DMS153 treated with DMSO at 0.1 percent for 48 hours (cell line): ENCODE measurements around the gene CCDC33.

Experiments
- DNase-seq: peaks from one replicate; lab custom pipeline; 2025; ENCODE audit not compliant: unreplicated experiment; lab: John Stamatoyannopoulos, UW

Gene CCDC33

DNA sequence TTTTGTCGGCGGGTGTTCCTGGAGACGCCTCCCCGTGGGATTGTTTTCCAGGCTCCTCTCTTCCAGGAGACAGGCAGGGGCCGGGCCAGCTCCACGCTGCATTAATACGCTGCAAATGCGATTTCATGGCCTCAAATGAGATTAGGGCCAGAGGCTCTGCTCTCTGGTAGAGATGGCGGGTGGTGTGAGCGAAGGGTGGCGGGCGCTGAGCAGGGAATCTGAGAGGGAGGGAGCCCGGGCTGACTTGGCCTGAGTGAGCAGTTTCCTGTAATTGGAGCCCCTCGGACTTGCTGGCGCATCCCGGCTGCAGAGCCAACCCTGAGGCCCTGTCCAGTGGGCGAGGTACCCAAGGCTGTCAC, 7.4 kb upstream of the CCDC33 start:
- DNase-seq: no peak

DNA sequence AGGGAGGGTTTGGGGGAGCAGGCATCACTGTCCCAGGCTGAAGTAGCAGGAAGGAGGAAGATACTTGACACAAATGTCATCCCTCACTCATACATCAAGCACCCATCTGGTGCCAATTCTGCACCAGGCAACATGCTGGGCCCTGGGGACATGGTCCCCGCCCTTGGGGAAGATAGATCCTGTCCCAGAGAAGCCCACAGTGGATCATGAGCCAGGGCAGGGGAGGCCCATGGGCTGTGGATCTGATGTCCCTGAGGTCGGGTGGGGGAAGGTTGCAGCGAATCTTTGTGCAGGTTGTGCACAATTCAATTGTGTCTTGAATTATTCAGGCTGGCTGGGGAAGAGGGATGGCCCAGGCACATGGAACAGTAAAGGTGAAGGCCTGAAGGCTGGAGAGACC, 6.4 kb upstream of the CCDC33 start:
- DNase-seq: no peak

DNA sequence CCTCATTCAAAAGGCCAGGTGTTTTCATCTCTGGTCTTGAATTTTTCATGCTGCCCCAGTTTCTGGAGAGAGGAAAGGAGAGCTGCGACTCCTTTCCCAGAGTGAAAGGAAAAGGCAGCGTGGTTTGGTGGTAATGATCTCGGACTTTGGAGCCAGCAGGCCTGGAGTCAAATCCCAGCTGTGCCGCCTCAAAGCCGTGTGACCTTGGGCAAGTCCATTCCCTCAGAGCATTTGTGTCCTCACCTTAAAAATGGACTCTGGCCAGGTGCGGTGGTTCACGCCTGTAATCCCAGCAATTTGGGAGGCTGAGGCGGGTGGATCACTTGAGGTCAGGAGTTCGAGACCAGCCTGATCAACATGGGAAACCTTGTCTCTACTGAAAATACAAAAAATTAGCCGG, 4.7 kb upstream of the CCDC33 start:
- no peak for DNase-seq

- no peak for DNase-seq
Observed at GRCh38 chr15:74233373-74233772, 2.8 kb upstream of the CCDC33 start.

GRCh38 chr15:74233851-74234597, 2.1 kb upstream of the CCDC33 start:
- no peak for DNase-seq

GRCh38 chr15:74234598-74234875, 1.6 kb upstream of the CCDC33 start:
- DNase-seq: no peak

DNA sequence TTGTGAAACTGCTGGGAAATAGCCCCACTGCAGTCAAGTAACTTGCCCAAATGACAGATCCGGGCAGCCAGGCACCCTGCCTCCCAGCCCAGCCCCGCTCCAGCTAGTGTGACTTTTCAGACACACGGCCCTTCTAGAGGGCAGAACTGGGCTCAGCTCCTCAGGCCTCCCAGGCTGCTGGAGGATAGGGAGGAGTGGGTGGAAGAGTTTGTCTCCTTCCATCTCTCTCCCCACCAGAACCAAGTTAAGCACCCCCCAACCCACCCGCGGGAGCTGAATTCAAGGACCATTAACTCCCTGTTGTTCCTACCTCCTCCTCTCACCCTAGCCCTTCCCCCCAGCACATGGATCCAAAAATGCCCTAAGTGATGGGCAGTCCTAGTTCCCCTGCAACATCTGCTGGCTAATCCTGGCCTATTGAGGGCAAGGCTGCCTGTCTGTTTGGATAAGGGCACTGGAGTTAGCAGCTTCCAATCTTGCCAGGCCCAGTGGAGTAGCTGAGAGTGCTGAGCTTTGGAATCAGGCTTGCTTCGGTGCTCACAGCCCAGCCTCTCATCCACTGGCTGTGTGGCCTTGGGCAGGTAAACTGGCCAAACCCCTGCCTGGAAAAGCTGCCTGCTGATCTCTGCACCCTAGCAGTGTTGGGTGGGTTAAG, 3.1 kb downstream of the CCDC33 start:
- no peak for DNase-seq

DNA sequence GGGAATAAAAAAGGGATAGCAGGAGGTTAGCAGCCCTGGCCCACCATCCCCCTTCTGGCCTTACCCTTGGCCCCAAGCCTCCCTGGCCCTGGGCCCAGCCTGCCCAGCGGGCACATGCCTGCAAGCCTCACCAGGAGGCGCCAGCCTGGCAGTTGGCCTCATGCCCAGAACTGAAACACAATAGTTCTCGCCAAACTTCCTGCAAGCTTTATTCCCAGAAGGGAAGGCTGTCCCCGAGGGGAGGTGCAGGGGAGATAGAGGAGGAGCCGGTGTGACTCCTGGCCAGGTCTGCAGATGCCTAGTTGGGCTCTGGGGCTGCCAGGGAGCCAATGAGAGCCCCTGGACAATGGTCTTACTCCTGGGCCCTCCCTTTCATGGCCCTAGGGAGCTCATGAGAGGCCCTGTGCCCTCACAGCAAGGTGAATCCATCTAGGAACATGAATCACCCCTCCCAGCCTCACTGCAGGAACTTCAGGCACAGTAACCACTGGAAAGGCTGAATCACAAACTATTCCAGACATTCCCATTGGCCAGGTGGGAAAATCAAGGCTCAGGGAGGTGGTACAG, 4.0 kb downstream of the CCDC33 start:
- DNase-seq: peak; percentile 84

GRCh38 chr15:74240897-74241614, 4.9 kb downstream of the CCDC33 start:
- no peak for DNase-seq

- DNase-seq: no peak
Observed at GRCh38 chr15:74242441-74243185, 6.5 kb downstream of the CCDC33 start.

DNA sequence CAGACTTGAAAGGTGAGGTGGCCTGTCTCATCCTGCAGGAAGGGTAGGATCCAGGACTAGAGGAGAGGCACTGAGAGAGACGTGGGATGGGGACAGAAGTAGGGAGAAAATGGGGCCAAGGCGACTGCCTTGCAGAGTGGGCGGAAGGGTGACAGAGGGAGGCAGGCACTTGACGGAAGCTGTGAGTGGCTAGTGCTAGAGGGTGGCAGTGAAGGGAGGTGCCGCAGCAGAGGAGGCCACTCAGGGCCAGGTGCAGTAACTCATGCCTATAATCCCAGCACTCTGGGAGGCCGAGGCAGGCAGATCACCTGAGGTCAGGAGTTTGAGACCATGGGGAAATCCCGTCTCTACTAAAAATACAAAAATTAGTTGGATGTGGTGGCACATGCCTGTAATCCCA, 7.3 kb downstream of the CCDC33 start:
- DNase-seq: no peak

- no peak for DNase-seq
Observed at GRCh38 chr15:74244822-74245341, 8.8 kb downstream of the CCDC33 start.

DNA sequence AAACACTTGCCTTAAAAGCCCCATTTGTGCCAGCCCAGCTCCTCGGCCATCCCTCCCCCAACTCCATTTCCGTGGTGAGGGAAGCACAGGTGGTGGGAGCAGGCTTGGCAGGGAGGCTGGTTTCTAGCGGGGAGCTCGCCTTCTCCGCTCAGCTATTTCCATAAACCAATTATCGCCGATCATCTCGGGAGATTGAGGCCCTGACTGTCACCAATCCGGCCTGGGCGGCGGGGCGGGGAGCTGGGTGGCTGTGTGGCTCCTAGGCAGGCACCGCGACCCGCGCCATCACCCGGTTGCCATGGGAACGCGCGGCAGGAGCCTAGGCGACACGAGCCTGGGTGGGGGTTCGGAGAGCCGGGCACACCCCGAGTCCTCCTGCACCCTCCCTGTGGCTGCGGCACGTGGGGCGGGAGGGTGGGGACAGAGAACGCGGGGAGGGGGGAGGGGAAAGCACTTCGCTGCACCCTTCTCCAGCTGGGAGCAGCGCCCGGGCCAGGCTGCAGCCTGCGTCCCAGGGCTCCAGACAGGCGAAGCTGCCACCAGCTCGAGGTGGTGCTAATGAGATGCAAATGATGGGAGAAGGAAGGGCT, 9.3 kb downstream of the CCDC33 start:
- DNase-seq: peak; percentile 54

DNA sequence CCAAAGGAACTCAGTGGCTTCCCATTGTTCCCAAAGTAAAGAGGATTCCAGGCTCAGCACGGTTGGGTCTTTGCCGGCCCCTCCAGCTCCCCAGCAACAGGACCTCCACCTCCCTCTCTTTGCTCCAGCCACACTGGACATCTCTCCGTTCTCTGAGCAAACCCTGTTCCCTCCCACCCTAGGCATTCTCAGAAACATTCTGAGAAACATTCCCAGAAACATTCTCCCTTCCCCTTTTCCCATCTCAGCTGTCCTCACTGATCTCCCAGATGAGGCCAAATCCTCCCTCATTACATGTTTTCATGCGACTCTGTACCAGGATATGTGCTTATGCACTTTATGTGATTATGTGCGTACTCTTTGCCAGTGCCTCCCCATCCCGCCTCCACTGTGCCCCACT, 14.1 kb downstream of the CCDC33 start:
- DNase-seq: no peak

GRCh38 chr15:74251131-74251811, 15.1 kb downstream of the CCDC33 start:
- no peak for DNase-seq

- DNase-seq: no peak
Observed at GRCh38 chr15:74252291-74252690, 16.2 kb downstream of the CCDC33 start.

GRCh38 chr15:74252721-74253120, 16.6 kb downstream of the CCDC33 start:
- no peak for DNase-seq

GRCh38 chr15:74253211-74253921, 17.2 kb downstream of the CCDC33 start:
- DNase-seq: no peak

DNA sequence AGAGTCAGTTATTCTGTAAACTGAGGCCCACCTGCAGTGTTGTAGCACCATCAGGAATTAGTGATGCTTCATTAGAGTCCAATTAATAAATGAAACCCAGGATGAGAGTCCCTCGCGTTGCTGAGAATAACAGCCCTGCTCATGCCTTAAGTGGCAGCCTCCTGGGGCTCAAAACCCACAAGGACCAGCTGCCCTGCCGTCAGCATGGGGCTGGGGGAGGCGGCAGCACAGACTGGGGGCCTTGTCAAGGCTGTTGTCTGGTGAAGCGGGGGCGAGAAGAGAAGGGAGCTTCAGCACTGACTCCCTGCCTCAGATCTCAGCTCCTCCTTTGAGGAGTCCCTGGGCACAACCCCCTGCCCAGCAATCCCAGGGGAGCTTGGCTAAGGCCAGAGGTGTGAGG, 21.0 kb downstream of the CCDC33 start:
- DNase-seq: no peak

DNA sequence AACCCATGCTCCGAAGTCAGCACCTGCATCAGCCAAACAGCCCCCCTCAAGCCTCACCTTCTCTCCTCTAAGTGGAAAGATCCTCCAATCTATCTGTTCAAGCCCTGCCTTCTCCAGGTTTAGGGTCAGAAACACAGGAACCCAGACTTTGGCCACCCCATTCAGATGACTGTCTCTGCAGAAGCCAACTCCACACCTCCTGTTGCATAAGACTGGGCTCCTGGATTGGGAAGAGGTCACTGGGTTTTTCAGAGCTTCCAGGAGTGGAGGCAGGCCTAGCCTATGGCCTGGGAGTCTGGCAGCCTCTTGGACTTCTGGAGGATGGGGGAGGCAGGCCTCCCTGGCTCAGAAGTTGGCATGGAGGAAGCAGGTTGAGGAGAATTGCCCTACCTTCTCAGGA, 21.5 kb downstream of the CCDC33 start:
- no peak for DNase-seq
